ENCODE measurements around the gene DUSP3.

GRCh38 chr17:43791589-43791988 is 12.8 kb upstream of the DUSP3 start:
- TF ChIP-seq, protein P1, sequence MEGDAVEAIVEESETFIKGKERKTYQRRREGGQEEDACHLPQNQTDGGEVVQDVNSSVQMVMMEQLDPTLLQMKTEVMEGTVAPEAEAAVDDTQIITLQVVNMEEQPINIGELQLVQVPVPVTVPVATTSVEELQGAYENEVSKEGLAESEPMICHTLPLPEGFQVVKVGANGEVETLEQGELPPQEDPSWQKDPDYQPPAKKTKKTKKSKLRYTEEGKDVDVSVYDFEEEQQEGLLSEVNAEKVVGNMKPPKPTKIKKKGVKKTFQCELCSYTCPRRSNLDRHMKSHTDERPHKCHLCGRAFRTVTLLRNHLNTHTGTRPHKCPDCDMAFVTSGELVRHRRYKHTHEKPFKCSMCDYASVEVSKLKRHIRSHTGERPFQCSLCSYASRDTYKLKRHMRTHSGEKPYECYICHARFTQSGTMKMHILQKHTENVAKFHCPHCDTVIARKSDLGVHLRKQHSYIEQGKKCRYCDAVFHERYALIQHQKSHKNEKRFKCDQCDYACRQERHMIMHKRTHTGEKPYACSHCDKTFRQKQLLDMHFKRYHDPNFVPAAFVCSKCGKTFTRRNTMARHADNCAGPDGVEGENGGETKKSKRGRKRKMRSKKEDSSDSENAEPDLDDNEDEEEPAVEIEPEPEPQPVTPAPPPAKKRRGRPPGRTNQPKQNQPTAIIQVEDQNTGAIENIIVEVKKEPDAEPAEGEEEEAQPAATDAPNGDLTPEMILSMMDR (IDR thresholded peaks at IDR 0.05; ENCODE audit: borderline replicate concordance, extremely low read depth, low read length, poor library complexity, severe bottlenecking) = no peak
- TF ChIP-seq EZH2 (IDR thresholded peaks at IDR 0.05; ENCODE audit: borderline replicate concordance, low read depth, low read length, severe bottlenecking) = no peak

Measured in DND-41 (cell line).